ENCODE measurements around the gene DNAJB2.
A peak's percentile ranks its signal among the peaks of the same experiment; 100 is the strongest.

Gene DNAJB2

GRCh38 chr2:219296142-219296541 is 17.0 kb downstream of the DNAJB2 start:
- no peak overlapping the region for H3K4me2 ChIP-seq (ENCODE audit: low read length)
- no peak overlapping the region for H3K4me3 ChIP-seq (ENCODE audit: low read length)

GRCh38 chr2:219296631-219297391 is 17.6 kb downstream of the DNAJB2 start:
- H3K27ac ChIP-seq (ENCODE audit: low read length), result no peak overlapping the region
- no peak overlapping the region for H3K4me2 ChIP-seq (ENCODE audit: low read length)
- H3K9me3 ChIP-seq (ENCODE audit: insufficient read depth, low read length), result no peaks in the 10 kb centered on the region
- H3K27me3 ChIP-seq (ENCODE audit: low read depth, low read length), result peaks cover 30% of the 10 kb centered on the region
- H2AFZ ChIP-seq (ENCODE audit: low read depth, low read length), result no peak overlapping the region
- H3K4me3 ChIP-seq (ENCODE audit: low read length), result no peak overlapping the region
- H3K79me2 ChIP-seq (ENCODE audit: low read length), result no peaks in the 10 kb centered on the region
- no peak overlapping the region for H3K9ac ChIP-seq (ENCODE audit: low read length)
- H3K36me3 ChIP-seq (replicated peaks; ENCODE audit: low read depth, low read length), result no peaks in the 10 kb centered on the region
- no peak for TF ChIP-seq EZH2phosphoT487 (IDR thresholded peaks at IDR 0.05; ENCODE audit: low read depth)
- TF ChIP-seq, protein P1, sequence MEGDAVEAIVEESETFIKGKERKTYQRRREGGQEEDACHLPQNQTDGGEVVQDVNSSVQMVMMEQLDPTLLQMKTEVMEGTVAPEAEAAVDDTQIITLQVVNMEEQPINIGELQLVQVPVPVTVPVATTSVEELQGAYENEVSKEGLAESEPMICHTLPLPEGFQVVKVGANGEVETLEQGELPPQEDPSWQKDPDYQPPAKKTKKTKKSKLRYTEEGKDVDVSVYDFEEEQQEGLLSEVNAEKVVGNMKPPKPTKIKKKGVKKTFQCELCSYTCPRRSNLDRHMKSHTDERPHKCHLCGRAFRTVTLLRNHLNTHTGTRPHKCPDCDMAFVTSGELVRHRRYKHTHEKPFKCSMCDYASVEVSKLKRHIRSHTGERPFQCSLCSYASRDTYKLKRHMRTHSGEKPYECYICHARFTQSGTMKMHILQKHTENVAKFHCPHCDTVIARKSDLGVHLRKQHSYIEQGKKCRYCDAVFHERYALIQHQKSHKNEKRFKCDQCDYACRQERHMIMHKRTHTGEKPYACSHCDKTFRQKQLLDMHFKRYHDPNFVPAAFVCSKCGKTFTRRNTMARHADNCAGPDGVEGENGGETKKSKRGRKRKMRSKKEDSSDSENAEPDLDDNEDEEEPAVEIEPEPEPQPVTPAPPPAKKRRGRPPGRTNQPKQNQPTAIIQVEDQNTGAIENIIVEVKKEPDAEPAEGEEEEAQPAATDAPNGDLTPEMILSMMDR (IDR thresholded peaks at IDR 0.05; ENCODE audit: low read depth, low read length), result no peak
- H4K20me1 ChIP-seq (ENCODE audit: insufficient read depth, low read length), result no peaks in the 10 kb centered on the region
- H3K4me1 ChIP-seq (ENCODE audit: low read length), result peaks cover 10% of the 10 kb centered on the region

More at GRCh38 chr2:219296142-219296541, 17.0 kb downstream of the DNAJB2 start:
- no peak overlapping the region for H3K27ac ChIP-seq (ENCODE audit: low read length)
- H3K27me3 ChIP-seq (ENCODE audit: low read depth, low read length), result peaks cover 24% of the 10 kb centered on the region
- TF ChIP-seq EZH2phosphoT487 (IDR thresholded peaks at IDR 0.05; ENCODE audit: low read depth), result no peak
- TF ChIP-seq, protein P1 (IDR thresholded peaks at IDR 0.05; ENCODE audit: low read depth, low read length), result no peak
- no peaks in the 10 kb centered on the region for H3K9me3 ChIP-seq (ENCODE audit: insufficient read depth, low read length)
- no peaks in the 10 kb centered on the region for H3K79me2 ChIP-seq (ENCODE audit: low read length)
- no peaks in the 10 kb centered on the region for H4K20me1 ChIP-seq (ENCODE audit: insufficient read depth, low read length)
- H2AFZ ChIP-seq (ENCODE audit: low read depth, low read length), result no peak overlapping the region
- no peak overlapping the region for H3K9ac ChIP-seq (ENCODE audit: low read length)
- H3K36me3 ChIP-seq (replicated peaks; ENCODE audit: low read depth, low read length), result no peaks in the 10 kb centered on the region
- H3K4me1 ChIP-seq (ENCODE audit: low read length), result peaks cover 10% of the 10 kb centered on the region

DNA sequence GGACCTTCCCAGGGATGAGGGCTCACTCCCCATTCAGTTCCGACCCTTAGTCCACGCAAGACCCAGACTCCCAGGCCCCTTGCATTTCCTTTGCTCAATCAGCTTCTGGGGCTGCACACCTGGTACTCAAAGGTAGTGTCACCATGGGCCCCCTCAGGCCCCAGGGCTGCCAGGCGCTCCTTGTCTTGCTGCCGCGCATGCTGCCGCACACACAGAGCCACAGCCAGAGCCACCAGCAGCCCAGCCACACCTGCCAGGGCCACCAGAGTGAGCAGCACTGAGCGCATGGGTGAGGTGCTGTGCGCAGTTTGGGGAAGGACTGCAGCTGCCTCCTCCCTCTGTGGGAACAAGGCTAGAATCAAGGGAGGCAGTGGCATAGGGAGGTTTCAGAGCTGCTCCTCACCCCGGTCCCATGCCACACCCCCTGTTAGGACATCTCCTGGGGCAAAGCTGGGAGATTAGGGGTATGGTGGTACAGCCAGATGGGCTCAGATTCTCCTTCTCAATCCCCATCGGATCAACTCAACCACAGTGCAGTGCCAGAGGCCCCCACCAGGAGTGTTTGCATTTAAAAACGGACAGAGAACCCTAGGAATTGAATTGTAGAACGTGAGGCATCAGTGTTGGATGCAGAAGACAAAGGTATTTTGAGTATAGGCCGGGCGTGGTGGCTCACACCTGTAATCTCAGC is 18.7 kb downstream of the DNAJB2 start:
- H2AFZ ChIP-seq (ENCODE audit: low read depth, low read length), result no peak overlapping the region
- no peaks in the 10 kb centered on the region for H3K79me2 ChIP-seq (ENCODE audit: low read length)
- H3K9ac ChIP-seq (ENCODE audit: low read length), result no peak overlapping the region
- H3K27me3 ChIP-seq (ENCODE audit: low read depth, low read length), result peaks cover 41% of the 10 kb centered on the region
- H3K4me3 ChIP-seq (ENCODE audit: low read length), result no peak overlapping the region
- no peaks in the 10 kb centered on the region for H3K9me3 ChIP-seq (ENCODE audit: insufficient read depth, low read length)
- H3K36me3 ChIP-seq (replicated peaks; ENCODE audit: low read depth, low read length), result no peaks in the 10 kb centered on the region
- no peak for TF ChIP-seq EZH2phosphoT487 (IDR thresholded peaks at IDR 0.05; ENCODE audit: low read depth)
- TF ChIP-seq, protein P1 (IDR thresholded peaks at IDR 0.05; ENCODE audit: low read depth, low read length), result no peak
- peaks cover 10% of the 10 kb centered on the region for H3K4me1 ChIP-seq (ENCODE audit: low read length)
- H3K4me2 ChIP-seq (ENCODE audit: low read length), result no peak overlapping the region
- H4K20me1 ChIP-seq (ENCODE audit: insufficient read depth, low read length), result no peaks in the 10 kb centered on the region
- no peak overlapping the region for H3K27ac ChIP-seq (ENCODE audit: low read length)

DNA sequence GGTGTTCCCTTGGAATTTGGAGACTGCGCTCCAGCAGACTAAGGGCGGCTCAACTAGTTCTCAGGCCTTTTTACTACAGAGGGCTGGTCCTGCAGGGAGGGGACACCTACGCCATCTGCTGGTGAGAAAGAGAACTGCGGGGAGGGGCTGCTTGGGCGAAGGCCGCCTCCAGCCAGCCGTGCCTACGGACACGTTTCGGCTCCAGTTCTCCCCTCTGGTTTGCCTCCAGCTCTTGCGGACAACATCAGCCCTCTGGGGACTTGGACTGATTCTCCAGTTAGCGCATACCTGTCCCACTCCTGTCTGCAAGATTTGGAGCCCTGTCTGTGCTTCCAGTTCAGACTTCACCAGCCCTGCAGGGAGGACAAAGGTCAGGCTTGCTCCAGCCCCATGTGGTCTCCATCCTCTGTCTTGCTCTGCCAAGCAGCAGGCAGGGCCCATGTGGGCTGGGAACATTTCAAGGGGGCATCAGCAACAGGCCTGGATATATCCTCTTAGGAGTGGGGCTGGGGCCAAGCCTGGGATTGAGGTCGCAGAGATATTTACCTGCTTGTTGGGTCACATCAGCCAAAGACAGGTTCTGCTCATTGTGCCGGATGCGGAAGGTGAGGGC is 19.7 kb downstream of the DNAJB2 start:
- TF ChIP-seq, protein P1 (IDR thresholded peaks at IDR 0.05; ENCODE audit: low read depth, low read length), result peak; percentile 70
- TF ChIP-seq EZH2phosphoT487 (IDR thresholded peaks at IDR 0.05; ENCODE audit: low read depth), result no peak
- Histone ChIP-seq H3K4me3 (ENCODE audit: low read length) (peak overlapping the region; percentile 60), H3K27me3 (ENCODE audit: low read depth, low read length) (peaks cover 51% of the 10 kb centered on the region), H3K4me1 (ENCODE audit: low read length) (peaks cover 10% of the 10 kb centered on the region), H3K9me3 (ENCODE audit: insufficient read depth, low read length) (no peaks in the 10 kb centered on the region), H3K79me2 (ENCODE audit: low read length) (no peaks in the 10 kb centered on the region), H3K4me2 (ENCODE audit: low read length) (peak overlapping the region; percentile 60), H2AFZ (ENCODE audit: low read depth, low read length) (peak overlapping the region; percentile 95; the same call in 1 of the 2 replicates), H3K27ac (ENCODE audit: low read length) (no peak overlapping the region), H4K20me1 (ENCODE audit: insufficient read depth, low read length) (no peaks in the 10 kb centered on the region), H3K36me3 (replicated peaks; ENCODE audit: low read depth, low read length) (no peaks in the 10 kb centered on the region), H3K9ac (ENCODE audit: low read length) (no peak overlapping the region)

All from OCI-LY3 (cell line).